Fibroblast of skin of back (primary cell): ENCODE results near the gene OSGEPL1.
"Not testable (repeated sequence)": the region's sequence is repeated elsewhere in the genome, so short reads cannot be mapped to it uniquely, and the experiment has no call there.

Experiments
- DNase-seq: peaks from one replicate; pipeline ENCODE4 v3.0.0-alpha.2; 2013

OSGEPL1 gene

GRCh38 chr2:189729430-189729829 is 33.2 kb downstream of the OSGEPL1 start:
- no peak for DNase-seq

- DNase-seq: no peak
Observed at GRCh38 chr2:189726849-189727248, 35.7 kb downstream of the OSGEPL1 start.

- DNase-seq: no peak
Observed at GRCh38 chr2:189726271-189726670, 36.3 kb downstream of the OSGEPL1 start.

- DNase-seq: no peak
Observed at GRCh38 chr2:189723192-189723591, 39.4 kb downstream of the OSGEPL1 start.

- DNase-seq: no peak
Observed at GRCh38 chr2:189719571-189719970, 43.0 kb downstream of the OSGEPL1 start.

GRCh38 chr2:189717593-189717992 is 45.0 kb downstream of the OSGEPL1 start:
- DNase-seq: not testable (repeated sequence)

- no peak for DNase-seq
Observed at GRCh38 chr2:189709501-189710221, 52.9 kb downstream of the OSGEPL1 start.

GRCh38 chr2:189702071-189702470 is 60.5 kb downstream of the OSGEPL1 start:
- DNase-seq: no peak

GRCh38 chr2:189700681-189701080 is 61.9 kb downstream of the OSGEPL1 start:
- DNase-seq: no peak

- DNase-seq: peak; percentile 52
Observed at GRCh38 chr2:189698020-189698887, 64.3 kb downstream of the OSGEPL1 start.
